GM12873 (cell line): ENCODE measurements around the gene BRIP1.

Experiments
- CTCF ChIP-seq: IDR thresholded peaks from 2 replicates; pipeline ENCODE4 v1.5.1; 2012; ENCODE audit warnings: low read depth, mild to moderate bottlenecking, moderate library complexity, low read length, control low read depth; ENCODE audit not compliant: insufficient read depth; ENCODE audit errors: missing control alignments

BRIP1 gene

GRCh38 chr17:61753696-61754095 lies 109.6 kb downstream of the BRIP1 start:
- no peak for TF ChIP-seq CTCF

GRCh38 chr17:61750656-61751055 lies 112.7 kb downstream of the BRIP1 start:
- no peak for TF ChIP-seq CTCF

- no peak for TF ChIP-seq CTCF
Measured at GRCh38 chr17:61749823-61750404, 113.4 kb downstream of the BRIP1 start.

- TF ChIP-seq CTCF: no peak
Measured at GRCh38 chr17:61746248-61746985, 116.9 kb downstream of the BRIP1 start.

GRCh38 chr17:61744804-61745203 lies 118.5 kb downstream of the BRIP1 start:
- TF ChIP-seq CTCF: no peak

- no peak for TF ChIP-seq CTCF
Measured at GRCh38 chr17:61744252-61744651, 119.1 kb downstream of the BRIP1 start.

GRCh38 chr17:61743766-61744165 lies 119.6 kb downstream of the BRIP1 start:
- no peak for TF ChIP-seq CTCF
